GM19240 (cell line): ENCODE results near the gene GPA33.

Experiments
- DNase-seq: peaks from one replicate; pipeline ENCODE4 v3.0.0; 2011; ENCODE audit warnings: low spot score; ENCODE audit not compliant: insufficient read length

The GPA33 gene

DNA sequence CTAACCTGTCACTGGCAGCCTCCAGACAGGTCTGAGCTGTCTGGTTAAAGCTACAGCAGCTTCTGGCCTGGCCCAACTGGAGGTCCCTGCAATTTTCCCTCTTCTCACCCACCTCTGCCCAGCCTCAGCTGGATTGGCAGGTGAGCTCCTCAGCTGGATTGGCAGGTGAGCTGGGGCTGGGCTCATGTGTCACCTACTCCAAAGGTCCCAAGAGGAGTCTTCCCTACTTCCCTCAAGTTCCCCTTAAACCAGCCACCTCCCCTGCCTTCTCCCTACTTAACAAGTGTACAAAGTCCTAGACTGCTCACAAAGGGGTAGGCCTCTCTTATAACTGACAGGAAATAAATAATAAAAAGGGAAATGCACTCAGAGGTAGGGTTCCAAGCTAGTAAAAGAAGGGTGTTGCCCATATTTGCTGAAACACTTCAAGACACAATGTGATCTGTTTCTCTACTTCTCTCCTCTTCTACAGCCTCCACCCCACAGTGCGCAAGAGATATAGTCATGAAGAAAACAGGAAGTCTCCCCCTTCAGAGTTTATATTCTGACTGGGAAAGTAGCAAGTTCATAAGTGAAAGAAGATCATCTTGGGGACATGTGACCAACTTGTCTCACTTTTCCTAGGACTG is at the start of gene GPA33:
Gene GPA33 (minus strand): TSS at position 64 of the 629 bp plus-strand sequence. CDS start 90 bp downstream, outside the sequence.
- DNase-seq: no peak

DNA sequence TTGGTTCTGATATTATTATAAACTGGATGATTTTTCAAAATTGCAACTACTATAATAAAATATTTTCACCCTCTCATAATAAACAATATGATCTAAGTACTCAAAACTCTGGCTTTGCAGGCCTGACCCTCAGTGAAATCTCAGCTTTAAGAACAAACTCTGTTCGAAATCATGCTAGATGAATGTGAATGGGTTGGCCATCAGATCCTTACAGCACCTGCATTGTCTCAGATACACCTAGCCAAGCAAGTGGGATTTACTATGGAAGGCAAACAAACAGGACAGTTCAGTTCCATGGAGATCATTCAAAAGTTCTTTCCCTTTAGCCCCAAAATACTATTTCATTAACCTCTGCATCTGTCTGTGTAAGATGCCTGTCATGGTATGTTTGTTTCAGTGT is 48.5 kb upstream of the GPA33 start:
- DNase-seq: no peak

- DNase-seq: no peak
Measured at GRCh38 chr1:167137793-167138510, 47.8 kb upstream of the GPA33 start.

GRCh38 chr1:167137332-167137781 is 47.2 kb upstream of the GPA33 start:
- DNase-seq: no peak

- DNase-seq: no peak
Measured at GRCh38 chr1:167136806-167137205, 46.6 kb upstream of the GPA33 start.

DNA sequence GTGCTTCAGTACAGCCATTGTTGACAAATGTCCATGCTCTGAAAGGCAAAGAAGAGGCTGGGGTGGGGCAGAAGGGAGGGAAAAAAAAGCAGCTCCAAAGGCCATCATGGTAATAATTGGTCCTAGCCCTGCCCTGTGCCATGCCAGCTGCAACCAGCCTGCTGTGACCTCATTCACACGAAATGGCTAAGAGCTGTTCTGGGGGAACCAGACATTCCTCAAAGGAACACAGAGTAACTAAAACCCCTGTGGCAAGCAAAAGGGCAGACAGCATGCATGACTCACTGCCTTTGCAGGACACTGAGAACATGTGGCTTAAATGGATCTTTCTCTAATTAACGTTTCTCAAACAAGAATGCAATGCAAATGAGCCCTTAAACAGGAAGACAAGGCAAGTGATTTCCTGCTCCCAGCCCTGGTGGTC is 46.0 kb upstream of the GPA33 start:
- no peak for DNase-seq

- DNase-seq: no peak
Measured at GRCh38 chr1:167135281-167135840, 45.2 kb upstream of the GPA33 start.

- DNase-seq: no peak
Measured at GRCh38 chr1:167132301-167133010, 42.3 kb upstream of the GPA33 start.

- DNase-seq: no peak
Measured at GRCh38 chr1:167130829-167131510, 40.8 kb upstream of the GPA33 start.

DNA sequence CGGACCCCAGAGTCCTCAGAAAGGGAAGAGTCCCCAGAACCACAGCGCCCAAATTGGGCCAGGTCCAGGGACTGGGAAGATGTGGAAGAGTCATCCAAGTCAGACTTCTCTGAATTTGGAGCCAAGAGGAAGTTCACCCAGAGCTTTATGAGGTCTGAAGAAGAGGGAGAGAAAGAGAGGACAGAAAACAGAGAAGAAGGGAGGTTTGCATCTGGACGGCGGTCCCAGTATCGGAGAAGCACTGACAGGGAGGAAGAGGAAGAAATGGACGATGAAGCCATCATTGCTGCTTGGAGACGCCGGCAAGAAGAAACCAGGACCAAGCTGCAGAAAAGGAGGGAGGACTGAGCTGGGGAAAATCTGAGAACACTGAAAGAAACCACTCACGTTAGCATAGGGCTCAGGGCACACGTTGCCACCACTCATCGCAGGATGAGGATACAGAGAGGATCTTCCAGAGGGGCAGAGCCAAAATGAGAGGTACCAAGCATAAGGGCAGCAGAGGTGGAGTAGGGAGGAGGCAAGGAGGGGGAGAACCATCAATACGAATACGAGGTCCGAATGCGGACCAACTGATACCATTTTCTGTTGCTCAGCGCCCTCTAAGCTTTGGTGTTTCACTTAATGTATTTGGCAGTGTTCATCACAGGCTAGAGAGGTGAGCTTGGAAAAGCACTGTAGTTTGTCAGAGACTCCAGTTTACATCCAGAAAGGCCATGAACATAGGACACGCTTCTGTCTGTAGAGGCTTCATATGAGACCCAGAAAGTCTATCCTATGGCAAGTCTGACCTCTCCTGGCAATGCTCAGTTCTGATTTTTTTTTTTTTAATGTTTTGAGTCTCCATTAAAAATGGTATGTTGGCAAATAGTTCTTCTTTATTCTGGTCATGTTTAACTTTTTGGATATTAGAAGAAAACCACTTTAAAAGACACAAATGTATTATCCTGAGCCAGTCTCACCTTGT is 38.4 kb upstream of the GPA33 start:
- DNase-seq: no peak

GRCh38 chr1:167127661-167128060 is 37.5 kb upstream of the GPA33 start:
- no peak for DNase-seq

- DNase-seq: no peak
Measured at GRCh38 chr1:167127236-167127635, 37.1 kb upstream of the GPA33 start.

- DNase-seq: no peak
Measured at GRCh38 chr1:167126811-167127210, 36.6 kb upstream of the GPA33 start.

DNA sequence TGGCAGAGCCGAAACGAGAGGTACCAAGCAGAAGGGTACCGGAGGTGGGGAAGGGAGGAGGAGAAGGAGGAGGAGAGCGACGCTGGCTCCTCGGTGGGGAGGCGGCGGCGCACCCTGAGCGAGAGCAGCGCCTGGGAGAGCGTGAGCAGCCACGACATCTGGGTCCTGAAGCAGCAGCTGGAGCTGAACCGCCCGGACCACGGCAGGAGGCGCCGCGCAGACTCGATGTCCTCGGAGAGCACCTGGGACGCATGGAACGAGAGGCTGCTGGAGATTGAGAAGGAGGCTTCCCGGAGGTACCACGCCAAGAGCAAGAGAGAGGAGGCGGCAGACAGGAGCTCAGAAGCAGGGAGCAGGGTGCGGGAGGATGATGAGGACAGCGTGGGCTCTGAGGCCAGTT is 36.1 kb upstream of the GPA33 start:
- DNase-seq: no peak

GRCh38 chr1:167122568-167122967 is 32.4 kb upstream of the GPA33 start:
- no peak for DNase-seq

- DNase-seq: no peak
Measured at GRCh38 chr1:167122121-167122480, 31.9 kb upstream of the GPA33 start.

DNA sequence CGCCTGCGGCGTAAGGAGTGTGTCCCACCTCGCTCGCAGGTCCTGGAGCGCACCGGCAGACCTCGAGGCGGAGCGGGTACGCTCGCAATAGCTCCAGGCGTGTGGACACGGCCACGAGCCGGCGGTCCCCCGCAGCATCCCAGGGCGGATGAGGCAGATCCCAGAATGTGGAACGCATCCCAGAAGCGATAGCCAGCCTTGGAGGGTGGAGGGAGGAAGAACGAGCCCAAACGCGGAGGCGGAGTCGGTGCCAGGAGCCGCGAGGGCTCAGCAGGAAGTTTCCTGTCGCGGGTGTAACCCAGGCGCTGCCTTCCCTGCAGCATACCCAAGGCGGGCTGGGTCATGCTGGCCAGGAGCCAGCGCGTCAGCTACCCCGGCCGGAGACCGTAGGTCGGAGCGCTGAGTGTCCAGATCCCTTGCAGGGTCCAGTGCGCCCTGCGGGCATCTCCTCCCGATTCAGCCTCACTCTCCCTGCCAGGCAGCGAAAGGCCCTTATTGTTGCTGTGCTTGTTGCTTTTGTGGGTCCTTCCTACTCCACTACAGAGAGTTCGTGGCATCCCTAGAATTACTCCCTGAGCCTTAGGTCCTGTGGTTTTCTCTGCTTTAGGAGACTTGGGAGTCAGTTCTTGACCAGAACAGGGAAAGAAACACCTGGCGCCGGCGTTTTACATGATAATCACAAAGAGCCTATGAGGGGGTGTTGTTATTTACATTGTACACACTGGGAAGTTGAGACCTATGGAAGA is 31.4 kb upstream of the GPA33 start:
- no peak for DNase-seq

DNA sequence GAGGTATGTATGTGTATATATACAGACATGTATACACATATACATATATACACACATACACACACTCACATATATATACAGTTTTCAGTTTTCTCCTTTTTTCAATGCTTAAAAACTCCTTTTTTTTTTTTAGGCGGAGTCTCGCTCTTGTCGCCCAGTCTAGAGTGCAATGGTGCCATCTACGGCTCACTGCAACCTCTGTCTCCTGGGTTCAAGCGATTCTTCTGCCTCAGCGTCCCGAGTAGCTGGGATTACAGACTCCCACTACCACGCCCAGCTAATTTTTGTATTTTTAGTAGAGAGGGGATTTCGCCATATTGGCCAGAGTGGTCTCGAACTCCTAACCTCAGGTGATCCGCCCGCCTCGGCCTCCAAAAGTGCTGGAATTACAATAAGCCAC is 30.7 kb upstream of the GPA33 start:
- no peak for DNase-seq

- no peak for DNase-seq
Measured at GRCh38 chr1:167119696-167120095, 29.5 kb upstream of the GPA33 start.

DNA sequence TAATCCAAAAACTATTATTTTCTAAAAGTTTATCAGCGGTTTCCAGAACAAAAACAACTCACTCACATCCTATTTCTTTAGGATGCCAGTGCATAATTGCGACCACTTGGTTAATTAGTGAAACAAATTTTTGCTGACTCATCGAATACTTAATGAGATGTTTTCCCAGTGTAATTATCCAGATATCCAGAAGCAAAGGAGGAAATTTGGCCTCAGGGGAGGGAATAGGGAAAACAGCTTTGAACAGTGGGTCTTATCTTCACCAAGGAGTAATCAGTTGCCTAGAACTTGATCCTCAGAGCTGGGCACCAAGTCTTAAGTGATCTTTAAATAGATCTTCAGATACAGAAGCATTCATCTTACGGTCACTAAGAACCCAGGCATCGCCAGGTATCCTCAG is 28.0 kb upstream of the GPA33 start:
- no peak for DNase-seq
